Activated CD8-positive, alpha-beta memory T cell treated with anti-CD3 and anti-CD28 coated beads for 24 hours (primary cell): ENCODE measurements around the gene FLCN.
"Not testable (repeated sequence)": the region's sequence is repeated elsewhere in the genome, so short reads cannot be mapped to it uniquely, and the experiment has no call there.

Source experiments
- DNase-seq: peaks from one replicate; pipeline ENCODE4 v3.0.0-alpha.2; 2020

FLCN gene

DNA sequence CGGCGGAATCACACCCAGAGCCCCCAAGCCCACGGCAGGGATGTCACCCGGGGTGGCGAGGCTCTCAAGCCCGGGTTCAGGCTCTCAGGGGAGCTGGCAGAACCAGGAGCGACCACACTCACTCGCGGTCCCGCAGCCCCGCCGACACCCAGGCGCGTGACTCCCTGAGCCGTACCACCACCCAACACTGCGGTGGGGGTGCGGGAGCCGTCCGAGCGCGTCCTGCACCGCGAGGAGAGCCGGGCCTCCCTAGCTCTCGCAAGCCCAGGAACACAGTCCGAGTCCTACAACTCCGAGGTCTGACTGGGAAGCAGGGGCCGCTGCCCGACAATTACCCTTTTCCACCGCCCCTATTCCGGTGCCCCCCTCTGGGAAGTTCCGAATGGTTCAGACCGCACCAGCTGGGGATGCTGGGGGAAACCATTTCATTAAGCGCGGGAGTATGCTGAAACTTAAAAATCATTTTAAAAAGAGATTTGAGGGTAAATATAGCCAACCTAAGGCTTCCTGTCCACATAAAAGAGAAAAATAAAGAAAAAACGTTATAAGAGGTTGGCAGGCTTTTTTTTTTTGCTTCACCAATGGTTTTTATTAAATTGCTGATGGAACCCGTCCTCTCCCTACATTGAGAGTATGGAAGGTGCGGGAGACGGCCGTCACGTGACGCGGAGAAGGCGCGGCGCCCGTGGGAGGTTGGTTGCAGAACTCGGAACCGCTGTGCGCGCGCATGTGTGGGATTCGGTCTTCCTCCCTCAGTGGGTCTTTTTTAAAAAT lies at the start of gene FLCN:
Gene FLCN (minus strand): TSS at position 143 of the 774 bp plus-strand sequence. CDS start 9,031 bp downstream, outside the sequence.
- DNase-seq, result peak; percentile 96

DNA sequence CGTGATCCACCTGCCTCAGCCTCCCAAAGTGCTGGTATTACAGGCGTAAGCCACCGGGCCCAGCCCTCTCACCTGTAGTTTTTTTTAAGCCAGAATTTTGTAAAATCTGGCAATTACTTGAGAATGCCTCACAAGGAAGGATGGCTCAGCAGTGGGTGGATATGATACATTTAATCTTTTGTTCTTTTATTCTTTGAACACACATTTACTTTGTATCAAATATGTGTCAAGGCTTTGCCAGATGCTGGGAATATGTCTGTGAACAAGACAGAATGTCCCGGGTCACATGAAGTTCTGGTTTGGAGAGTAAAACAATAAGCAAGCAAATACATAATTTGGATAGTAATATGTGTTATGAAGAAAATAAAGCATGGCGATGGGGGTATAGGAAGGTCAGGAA lies 49.0 kb upstream of the FLCN start:
- no peak for DNase-seq

DNA sequence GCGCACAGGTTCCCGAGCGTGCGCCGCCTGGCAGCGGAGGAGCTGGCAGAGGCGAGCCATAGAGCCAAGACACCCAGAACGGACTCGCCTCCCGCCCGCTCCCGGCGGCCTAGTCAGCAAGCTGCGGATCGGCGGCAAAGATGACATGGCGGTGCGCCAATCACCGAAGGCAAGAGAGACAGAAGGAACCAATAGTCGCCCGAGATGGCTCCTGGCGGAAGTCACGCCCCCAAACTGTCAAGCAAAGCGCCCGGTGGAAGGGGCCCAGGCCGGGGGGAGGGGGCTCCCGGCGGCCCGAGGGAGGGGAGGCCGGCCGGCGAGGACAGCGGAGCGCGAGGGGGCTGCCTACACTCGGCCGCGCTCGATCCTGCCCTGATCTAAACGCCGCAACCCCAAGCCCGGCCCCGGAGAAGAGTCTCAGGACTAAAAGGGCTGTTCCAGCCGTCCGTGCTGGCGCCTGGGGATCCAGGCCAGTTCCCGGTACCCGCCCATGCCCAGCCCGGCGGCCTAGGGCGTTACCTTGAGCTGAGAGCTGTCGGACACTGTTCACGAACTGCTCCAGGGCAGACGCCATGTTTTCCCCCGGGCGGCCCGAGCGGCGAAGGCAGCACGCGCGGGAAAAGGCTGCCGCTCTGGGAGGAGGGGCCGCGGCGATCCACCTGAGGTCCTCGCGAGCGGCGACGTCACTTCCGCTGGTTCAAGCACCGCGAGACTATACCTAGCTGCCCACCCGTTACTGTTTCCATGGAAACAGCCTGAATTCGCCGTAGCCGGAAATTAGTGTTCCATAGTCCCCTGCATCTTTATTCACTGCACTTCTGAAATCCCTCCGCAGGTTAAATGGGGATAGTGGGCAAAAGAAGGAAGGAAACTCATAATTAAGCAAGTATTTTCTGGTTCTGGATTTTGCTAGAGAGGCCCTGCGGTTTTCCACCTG lies 43.9 kb upstream of the FLCN start, which contains the start of gene COPS3:
Gene COPS3 (minus strand): TSS at position 634 of the 937 bp plus-strand sequence. CDS start 60 bp downstream, at position 574.
- DNase-seq, result peak; percentile 97

DNA sequence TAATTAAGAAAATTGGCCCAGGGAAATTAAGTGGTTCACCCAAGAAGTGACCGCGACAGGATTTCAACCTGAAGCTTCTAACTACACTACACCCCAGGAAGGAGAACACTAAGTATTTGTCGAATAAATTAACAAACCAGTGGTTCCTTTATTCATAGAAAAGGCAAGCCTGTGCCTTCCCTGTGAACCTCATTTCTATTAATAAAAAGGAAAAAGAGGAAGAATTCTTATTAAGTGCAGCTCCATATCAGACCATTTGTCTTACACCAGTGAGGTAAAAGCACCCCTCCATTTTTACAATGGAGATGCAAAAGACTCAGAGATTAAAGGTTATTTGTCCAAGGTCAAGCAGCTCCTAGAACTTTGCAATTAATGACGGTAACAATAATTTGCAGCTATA lies 42.3 kb upstream of the FLCN start:
- no peak for DNase-seq

DNA sequence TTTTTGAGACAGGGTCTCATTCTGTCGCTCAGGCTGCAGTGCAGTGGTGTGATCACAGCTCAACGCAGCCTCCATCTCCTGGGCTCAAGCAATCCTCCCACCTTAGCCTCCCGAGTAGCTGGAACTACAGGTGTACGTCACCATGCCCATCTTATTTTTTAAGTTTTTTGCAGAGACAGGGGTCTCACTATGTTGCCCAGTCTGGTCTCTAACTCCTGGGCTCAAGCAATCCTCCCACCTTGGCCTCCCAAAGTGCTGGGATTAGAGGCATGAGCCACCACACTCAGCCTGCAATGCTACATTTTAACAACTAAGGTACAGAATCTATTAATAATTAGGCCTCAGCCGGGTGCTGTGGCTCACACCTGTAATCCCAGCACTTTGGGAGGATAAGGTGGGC lies 40.5 kb upstream of the FLCN start:
- not testable (repeated sequence) for DNase-seq

DNA sequence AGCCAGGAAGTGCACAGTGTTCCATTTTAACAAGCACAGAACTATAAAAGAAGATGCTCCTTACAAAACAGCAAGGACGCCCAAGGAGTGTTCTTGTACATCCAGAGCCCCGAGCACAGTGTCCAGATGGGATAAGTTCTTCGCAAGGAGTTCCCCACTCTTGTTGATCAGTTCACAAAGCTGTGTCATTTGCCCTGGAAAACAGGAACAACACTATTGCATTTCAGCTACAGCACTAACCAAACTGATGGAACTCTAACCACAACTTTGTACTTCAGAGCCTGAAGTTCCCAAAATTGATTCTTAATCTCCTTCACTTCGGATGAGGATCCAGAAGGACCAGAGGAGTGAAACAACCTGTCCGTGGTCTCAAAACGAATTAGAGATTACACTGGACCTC lies 39.0 kb upstream of the FLCN start:
- DNase-seq, result no peak

DNA sequence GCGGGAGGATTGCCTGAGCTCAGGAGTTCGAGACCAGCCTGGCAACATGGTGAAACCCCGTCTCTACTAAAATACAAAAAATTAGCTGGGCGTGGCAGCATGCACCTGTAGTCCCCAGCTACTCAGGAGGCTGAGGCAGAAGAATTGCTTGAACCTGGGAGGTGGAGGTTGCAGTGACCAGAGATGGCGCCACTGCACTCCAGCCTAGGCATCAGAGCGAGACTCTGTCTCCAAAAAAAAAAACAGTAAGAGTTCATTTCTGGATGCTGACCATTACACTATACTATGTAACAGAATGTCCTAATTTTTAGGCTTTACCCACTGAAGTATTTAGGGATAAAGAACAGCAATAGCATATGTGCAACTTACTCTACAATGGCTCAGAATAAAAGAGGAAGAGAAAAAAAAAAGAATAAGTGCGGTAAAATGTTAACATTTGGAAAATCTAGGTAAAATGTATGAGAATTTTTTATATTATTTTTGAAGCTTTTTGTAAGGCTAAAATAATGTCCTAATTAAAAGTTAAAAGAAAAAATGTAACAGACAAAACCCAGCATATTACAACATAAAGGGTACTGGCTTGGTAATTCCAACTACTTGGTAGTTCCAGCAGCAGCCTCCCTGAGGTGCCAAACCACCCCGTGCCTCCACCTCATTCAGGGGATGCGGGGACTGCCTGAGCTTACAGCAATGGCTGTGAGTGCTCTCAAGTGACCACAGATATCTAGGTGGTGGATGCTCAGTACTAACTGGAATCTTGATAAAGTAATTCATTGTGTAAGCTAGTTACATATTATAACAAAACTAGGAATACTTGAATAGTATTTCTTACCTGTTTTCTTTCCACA lies 33.2 kb upstream of the FLCN start:
- no peak for DNase-seq

GRCh38 chr17:17264430-17264829 lies 27.5 kb upstream of the FLCN start:
- DNase-seq, result no peak

DNA sequence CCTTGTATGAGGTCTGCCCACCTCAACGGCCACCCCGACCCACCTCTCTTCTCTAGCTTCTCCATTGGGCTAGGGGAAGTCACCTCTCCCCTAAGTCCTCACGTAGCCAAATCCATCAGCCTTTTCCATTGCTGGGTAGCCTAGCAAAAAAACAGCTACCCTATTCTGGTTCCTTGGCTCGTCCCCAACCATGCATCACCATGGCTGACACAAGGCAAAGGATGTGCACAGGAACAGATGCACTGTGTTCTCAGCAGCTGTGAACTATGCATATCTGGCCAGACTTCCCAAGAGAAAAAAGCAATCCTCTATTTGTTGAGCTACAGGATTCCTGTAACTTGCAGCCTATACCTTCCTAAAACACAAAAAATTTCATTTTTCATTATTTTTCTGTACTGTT lies 22.0 kb upstream of the FLCN start:
- DNase-seq, result no peak

GRCh38 chr17:17258011-17258410 lies 21.0 kb upstream of the FLCN start:
- DNase-seq, result peak; percentile 30

DNA sequence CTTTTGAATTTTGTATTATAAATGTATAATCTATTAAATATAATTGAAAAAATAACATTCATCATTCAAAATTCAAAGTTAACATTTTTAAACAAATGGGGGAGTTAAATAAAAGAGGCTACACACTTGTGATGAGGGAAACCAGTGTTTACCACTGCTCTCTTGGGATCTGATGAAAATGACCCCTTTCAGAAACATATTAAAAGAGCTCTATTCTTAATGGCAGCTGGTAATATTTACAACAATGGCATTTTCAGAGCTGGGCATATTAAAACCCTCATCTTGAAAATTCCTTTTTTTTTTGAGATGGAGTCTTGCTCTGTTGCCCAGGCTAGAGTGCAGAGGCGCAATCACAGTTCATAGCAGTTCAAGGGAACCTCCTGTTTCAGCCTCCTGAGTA lies 19.3 kb upstream of the FLCN start:
- no peak for DNase-seq

- DNase-seq, result not testable (repeated sequence)
Measured at GRCh38 chr17:17255689-17256088, 18.7 kb upstream of the FLCN start.

GRCh38 chr17:17254036-17254435 lies 17.1 kb upstream of the FLCN start:
- no peak for DNase-seq

GRCh38 chr17:17253406-17253805 lies 16.4 kb upstream of the FLCN start:
- DNase-seq, result no peak

GRCh38 chr17:17252149-17252661 lies 15.2 kb upstream of the FLCN start:
- DNase-seq, result no peak

GRCh38 chr17:17246879-17247278 lies 9.9 kb upstream of the FLCN start:
- DNase-seq, result no peak

DNA sequence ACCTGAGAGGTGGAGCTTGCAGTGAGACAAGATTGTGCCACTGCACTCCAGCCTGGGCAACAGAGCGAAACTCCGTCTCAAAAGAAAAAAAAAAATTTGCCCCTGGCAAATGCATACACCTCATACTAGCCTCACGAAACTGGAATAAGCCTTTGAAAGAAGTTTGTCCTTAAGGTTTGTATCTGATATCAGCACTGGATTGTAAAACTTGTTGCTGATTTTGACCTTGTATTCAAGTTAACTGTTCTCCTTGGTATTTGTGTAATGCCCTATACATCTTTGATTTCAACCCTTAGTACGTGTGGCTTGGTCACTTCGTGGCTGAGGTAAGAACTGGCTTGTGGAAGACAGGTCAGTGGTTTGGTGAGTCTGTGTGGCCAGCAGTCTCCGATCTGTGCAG lies 6.2 kb upstream of the FLCN start:
- DNase-seq, result no peak

- DNase-seq, result no peak
Measured at GRCh38 chr17:17242246-17242645, 5.3 kb upstream of the FLCN start.

DNA sequence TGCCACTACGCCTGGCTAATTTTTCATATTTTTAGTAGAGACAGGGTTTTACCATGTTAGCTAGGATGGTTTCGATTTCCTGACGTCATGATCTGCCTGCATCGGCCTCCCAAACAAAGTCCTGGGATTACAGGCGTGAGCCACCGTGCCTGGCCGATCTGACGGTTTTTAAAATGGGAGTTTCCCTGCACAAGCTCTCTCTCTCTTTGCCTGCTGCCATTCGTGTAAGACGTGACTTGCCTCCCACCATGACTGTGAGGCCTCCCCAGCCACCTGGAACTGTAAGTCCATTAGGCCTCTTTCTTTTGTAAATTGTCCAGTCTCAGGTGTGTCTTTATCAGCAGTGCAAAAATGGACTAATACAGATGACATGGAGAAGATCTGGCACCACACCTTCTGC lies 4.7 kb upstream of the FLCN start:
- DNase-seq, result no peak

DNA sequence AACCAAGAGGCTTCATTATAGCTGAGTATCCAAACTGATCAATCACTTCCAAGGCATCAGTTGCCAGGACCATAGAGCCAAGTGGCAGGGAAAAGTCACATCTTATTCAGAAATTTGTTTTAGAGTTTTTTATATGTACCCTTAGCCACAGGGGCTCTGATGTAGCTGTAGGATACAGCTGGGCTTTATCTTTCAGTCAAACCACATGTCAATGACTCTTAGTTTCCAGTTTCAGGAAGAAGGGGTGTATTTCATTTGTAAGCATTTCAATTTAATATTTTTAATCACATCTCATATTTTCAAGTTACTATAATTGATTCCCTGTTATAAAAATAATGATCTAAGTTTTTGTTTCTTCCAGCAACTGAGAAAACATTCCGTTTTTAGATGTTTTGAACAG lies 2.9 kb upstream of the FLCN start:
- DNase-seq, result no peak

GRCh38 chr17:17236295-17237025 lies 508 bp downstream of the FLCN start:
- DNase-seq, result peak; percentile 62
